SKM-1 (cell line): Measurements from ENCODE around the gene TMPRSS11A.

Experiments
- DNase-seq: peaks from one replicate; lab custom pipeline; 2025; ENCODE audit not compliant: unreplicated experiment; lab: John Stamatoyannopoulos, UW

Gene TMPRSS11A

GRCh38 chr4:67915400-67915966 lies 47.8 kb downstream of the TMPRSS11A start:
- no peak for DNase-seq

GRCh38 chr4:67912080-67912479 lies 51.2 kb downstream of the TMPRSS11A start:
- DNase-seq = no peak

GRCh38 chr4:67911638-67912037 lies 51.7 kb downstream of the TMPRSS11A start:
- DNase-seq = no peak

GRCh38 chr4:67911141-67911540 lies 52.2 kb downstream of the TMPRSS11A start:
- no peak for DNase-seq

- DNase-seq = no peak
Observed at GRCh38 chr4:67910585-67910905, 52.7 kb downstream of the TMPRSS11A start.

GRCh38 chr4:67909905-67910584 lies 53.2 kb downstream of the TMPRSS11A start:
- DNase-seq = no peak

- DNase-seq = no peak
Observed at GRCh38 chr4:67907650-67908049, 55.6 kb downstream of the TMPRSS11A start.

GRCh38 chr4:67899096-67899495 lies 64.2 kb downstream of the TMPRSS11A start:
- DNase-seq = no peak

GRCh38 chr4:67897686-67898085 lies 65.6 kb downstream of the TMPRSS11A start:
- DNase-seq = no peak

- DNase-seq = no peak
Observed at GRCh38 chr4:67896421-67897065, 66.8 kb downstream of the TMPRSS11A start.

GRCh38 chr4:67894659-67895058 lies 68.6 kb downstream of the TMPRSS11A start:
- DNase-seq = no peak

- no peak for DNase-seq
Observed at GRCh38 chr4:67892905-67893304, 70.4 kb downstream of the TMPRSS11A start.

- DNase-seq = no peak
Observed at GRCh38 chr4:67892253-67892652, 71.0 kb downstream of the TMPRSS11A start.

- no peak for DNase-seq
Observed at GRCh38 chr4:67891645-67892044, 71.6 kb downstream of the TMPRSS11A start.

- DNase-seq = no peak
Observed at GRCh38 chr4:67886281-67886680, 77.0 kb downstream of the TMPRSS11A start.

- DNase-seq = no peak
Observed at GRCh38 chr4:67885762-67886161, 77.5 kb downstream of the TMPRSS11A start.

- no peak for DNase-seq
Observed at GRCh38 chr4:67884701-67885100, 78.6 kb downstream of the TMPRSS11A start.

- no peak for DNase-seq
Observed at GRCh38 chr4:67883902-67884301, 79.4 kb downstream of the TMPRSS11A start, which contains the start of gene TMPRSS11D. TMPRSS11D (minus strand) TSS chr4:67884002; CDS start chr4:67883933, 69 bp downstream.

- peak; percentile 7 for DNase-seq
Observed at GRCh38 chr4:67883458-67883857, 79.8 kb downstream of the TMPRSS11A start.

GRCh38 chr4:67880866-67881610 lies 82.3 kb downstream of the TMPRSS11A start:
- no peak for DNase-seq

GRCh38 chr4:67879486-67879885 lies 83.8 kb downstream of the TMPRSS11A start:
- no peak for DNase-seq

- no peak for DNase-seq
Observed at GRCh38 chr4:67877086-67877485, 86.2 kb downstream of the TMPRSS11A start.
